NT2/D1 (cell line): ENCODE results near the gene IDI2.

ENCODE experiments used
- SUZ12 ChIP-seq: IDR thresholded peaks from 2 replicates; pipeline ENCODE4 v1.6.1; 2011; ENCODE audit not compliant: insufficient read length, insufficient read depth; ENCODE audit errors: extremely low read depth
- ZNF274 ChIP-seq: IDR thresholded peaks from 2 replicates; pipeline ENCODE4 v1.6.1; 2011; ENCODE audit warnings: mild to moderate bottlenecking, low read depth, low read length

DNA sequence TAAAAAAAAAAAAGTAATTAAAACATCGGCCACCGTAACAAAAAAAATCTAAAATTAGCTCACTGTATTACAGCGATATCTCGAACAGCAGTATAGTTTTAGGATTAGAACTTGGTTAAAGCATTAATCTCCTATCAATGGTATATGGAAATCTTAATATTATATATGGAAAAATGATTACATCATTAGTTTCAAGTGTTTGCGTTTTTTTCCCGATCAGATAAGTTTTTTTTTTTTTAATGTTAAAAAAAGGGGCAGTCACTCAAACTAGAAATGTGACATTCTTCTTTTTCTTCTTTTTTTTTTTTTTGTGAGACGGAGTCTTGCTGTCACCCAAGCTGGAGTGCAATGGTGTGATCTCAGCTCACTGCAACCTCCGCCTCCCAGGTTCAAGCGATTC is 15.9 kb upstream of the IDI2 start:
- TF ChIP-seq SUZ12 (no peak), ZNF274 (no peak)
